Left renal cortex interstitium (tissue), 4 donors: ENCODE data around the gene POLR3E. TPM values are rescaled to one million over a fixed set of nuclear protein-coding genes. Genes with fewer than 3 reads are reported as not detected.
A peak's percentile ranks its signal among the peaks of the same experiment; 100 is the strongest.
"Not testable (repeated sequence)": the region's sequence is repeated elsewhere in the genome, so short reads cannot be mapped to it uniquely, and the experiment has no call there.

Source experiments
- DNase-seq, 4 donors: peaks; one replicate each; pipeline ENCODE4 v3.0.0-alpha.2; 2013; ENCODE audit warnings: low read depth in 4 of 4, low spot score in 2 of 4, missing footprints in 1 of 4
- polyA plus RNA-seq, 4 donors: library from polyadenylated mRNA; unstranded; fragments of 120-200 nt; gene quantifications; one replicate each; pipeline ENCODE4 v1.2.1, GENCODE V29; 2013; ENCODE audit not compliant: insufficient read length in 4 of 4

POLR3E gene
- polyA plus RNA-seq, 4 donors = 41.2 to 70.1 (median 57.0) TPM

GRCh38 chr16:22291020-22291419, 6.2 kb upstream of the POLR3E start:
- no peak for DNase-seq

GRCh38 chr16:22291860-22292318, 5.3 kb upstream of the POLR3E start:
- no peak for DNase-seq

DNA sequence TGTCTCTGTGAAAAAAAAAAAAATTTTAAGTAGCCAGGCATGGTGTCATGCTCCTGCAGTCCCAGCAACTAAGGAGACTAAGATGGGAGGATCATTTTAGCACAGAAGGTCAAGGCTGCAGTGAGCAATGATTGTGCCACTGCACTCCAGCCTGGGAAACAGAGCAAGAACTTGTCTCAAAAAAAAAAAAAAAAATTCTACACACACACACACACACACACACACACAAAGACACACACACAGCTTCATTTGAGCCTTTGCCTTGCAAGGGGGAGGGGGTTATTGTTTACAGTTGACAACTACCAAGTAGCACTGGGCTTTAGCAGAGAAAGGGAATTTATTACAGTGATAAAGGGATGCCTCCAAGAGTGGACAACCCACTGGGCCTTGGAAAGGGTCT, 4.9 kb upstream of the POLR3E start:
- no peak for DNase-seq

DNA sequence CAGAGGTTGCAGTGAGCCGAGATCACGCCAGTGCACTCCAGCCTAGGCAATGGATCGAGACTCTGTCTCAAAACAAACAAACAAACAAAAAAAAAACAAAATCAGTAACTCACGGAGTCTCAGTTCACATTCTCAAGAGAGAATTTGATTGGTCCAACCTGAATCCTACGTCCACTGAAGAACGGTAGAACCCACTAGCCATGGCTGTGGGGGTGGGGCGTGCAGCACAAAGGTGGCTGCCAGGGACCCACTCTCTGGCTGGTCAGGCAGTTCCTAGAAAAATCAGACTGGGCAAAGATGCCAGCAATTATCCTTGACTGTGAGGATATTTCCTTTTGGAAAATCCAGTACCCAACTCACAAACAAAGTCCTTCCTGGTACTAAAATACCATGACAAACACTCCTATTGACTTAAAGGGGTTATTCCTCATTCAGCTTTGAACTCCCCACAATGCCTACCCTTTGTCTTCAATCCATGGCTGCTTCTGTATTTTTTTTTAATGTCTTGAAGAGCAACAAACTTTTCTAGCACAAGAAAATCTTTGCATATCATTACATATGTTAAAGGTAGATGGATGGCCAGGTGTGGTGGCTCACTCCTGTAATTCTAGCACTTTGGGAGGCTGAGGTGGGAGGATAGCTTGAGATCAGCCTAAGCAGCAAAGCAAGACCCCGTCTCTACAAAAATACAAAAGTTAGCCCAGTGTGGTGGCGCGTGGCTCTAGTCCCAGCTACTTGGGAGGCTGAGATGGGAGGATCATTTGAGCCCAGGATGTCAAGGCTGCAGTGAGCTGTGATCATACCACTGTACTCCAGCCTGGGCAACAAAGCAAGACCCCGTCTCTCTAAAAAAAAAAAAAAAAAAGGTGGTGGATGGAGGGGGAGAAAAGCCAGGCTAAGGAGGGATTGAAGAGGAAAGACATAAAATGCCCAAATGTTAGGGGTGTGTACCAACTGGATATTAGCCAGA, 3.8 kb upstream of the POLR3E start:
- no peak for DNase-seq

GRCh38 chr16:22296225-22297113, 740 bp upstream of the POLR3E start:
- peak in 1 of 4 donors; percentile 1 for DNase-seq

- peak; percentile 75 to 84 (median 76) for DNase-seq
Observed at GRCh38 chr16:22297871-22298733, 893 bp downstream of the POLR3E start.

DNA sequence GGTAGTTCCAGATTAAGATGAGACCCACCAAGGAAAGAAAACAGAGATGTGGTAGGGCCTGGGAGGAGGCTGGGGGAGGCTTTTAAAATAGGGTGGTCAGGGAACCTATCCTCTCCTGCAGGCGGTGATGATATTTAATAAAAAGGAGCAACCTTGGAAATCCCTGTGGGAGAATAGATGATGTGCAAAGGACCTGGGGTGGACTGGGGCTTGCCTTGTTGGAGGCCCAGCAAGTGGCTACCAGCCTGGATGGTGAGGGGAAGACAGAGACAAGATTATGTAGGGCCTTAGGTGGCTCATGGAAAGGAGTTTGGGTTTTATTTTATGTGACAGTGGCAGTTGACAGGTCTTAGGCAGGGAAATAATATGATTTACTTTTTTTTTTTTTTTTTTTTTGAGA, 1.8 kb downstream of the POLR3E start:
- DNase-seq = no peak

- no peak for DNase-seq
Observed at GRCh38 chr16:22300427-22301071, 3.3 kb downstream of the POLR3E start.

GRCh38 chr16:22301423-22301822, 4.2 kb downstream of the POLR3E start:
- not testable (repeated sequence) for DNase-seq

- DNase-seq = no peak
Observed at GRCh38 chr16:22302776-22303363, 5.7 kb downstream of the POLR3E start.

DNA sequence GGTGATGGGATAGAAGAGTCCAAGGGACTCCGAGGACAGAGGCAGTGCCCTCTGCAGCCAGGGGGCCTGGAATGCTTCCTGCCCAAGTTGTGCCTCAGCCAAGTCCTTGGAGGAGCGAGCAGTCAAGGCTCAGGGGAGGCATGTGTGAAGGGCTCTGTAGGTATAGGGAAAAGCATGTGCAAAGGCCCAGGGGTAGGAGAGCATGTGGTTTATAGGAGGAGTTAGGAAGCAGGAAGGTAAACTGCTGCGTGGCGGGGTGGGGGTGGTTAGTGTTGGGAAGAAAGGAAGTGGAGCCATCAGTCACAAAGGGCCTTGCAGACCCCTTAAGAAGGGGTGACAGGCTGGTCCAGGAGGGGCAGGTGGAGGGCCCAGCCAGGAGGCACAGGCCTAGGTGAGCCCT, 7.2 kb downstream of the POLR3E start:
- DNase-seq = no peak

DNA sequence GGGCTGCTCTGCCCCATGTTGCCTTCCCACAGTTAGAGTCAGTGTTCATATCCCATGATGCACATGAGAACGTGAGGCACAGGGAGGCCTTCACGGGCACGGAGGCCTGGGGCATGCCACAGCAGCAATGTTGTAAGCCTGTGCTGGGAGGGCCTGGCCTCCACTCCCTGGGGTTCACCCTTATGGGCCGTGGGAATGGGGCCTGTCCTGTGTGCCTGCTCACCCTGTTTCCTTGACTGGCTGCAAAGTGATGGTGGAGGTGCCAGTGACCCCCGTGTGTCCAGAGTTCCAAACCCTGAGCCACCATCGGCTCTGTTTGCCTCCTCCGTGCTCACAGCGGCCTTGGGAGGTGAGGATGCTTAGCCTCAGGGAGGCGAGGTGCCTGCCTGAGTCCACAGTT, 9.6 kb downstream of the POLR3E start:
- no peak for DNase-seq

GRCh38 chr16:22307838-22308237, 10.6 kb downstream of the POLR3E start:
- no peak for DNase-seq

DNA sequence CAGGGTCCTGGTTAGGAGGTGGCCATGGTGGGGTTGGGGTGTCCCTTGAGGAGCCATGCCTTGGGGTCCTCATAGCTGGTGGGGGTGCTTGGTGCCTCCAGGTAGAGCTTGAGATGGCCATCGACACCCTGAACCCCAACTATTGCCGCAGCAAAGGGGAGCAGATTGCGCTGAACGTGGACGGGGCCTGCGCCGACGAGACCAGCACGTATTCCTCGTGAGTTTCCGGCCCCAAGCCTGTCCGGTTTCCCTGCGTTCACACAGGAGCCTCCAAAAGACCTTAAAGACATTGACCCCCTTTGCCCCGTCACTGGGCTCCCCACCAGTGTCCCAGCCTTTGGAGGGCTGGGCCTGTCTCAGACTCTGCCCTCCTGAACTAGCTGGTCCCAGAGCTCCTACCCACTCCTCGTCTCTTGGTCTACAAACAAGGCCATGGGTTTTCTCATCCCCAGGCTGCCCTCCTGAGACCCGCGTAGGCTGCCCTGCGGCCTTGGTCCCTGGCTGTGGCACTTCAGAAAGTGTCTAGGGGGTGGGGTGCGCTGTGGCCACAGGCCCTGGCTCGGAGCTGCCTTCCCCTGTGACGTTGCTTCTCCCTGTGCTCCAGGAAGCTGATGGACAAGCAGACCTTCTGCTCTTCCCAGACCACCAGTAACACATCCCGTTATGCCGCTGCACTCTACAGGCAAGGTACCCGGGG, 11.8 kb downstream of the POLR3E start:
- no peak for DNase-seq

DNA sequence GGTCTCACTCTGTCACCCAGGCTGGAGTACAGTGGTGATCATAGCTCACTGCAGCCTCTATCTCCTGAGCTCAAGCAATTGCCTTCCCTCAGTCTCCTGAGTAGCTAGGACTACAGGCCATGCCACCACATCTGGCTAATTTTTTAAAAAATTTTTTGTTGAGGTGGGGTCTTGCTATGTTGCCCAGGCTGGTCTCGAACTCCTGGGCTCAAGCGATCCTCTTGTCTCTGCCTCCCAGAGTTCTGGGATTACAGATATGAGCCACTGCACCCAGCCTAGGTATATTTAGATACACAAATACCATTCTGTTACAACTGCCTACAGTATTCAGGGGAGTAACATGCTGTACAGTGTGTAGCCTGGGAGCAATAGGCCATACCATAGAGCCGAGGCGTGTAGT, 14.3 kb downstream of the POLR3E start:
- no peak for DNase-seq

GRCh38 chr16:22312897-22313781, 15.9 kb downstream of the POLR3E start:
- DNase-seq = no peak

DNA sequence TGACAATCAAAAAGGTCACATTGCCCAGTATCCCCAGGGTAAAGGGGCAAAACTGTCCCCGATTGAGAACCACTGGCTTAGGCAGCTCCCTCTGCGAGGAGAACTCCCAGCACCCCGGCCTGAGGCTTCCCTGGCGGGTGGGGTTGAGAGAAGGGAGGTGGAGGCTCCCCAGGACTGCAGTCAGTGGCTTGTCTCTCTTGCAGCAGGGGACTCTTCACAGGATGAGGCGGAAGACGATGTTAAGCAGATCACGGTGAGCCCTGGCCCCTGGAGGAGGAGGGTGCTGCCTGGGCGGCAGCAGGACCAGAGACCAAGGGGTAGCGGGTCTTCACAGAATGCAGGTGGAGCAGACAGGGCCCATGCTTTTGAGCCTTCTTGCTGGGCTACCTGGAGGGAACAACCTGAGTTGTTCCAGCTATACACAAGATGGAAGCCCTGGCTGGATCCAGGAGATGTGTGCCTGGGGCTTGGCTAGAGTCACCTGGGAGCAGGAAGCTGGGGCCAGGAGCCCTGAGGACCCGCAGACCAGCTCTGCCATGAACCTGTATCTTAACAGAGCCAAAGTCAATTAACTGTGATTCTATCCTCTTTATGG, 16.8 kb downstream of the POLR3E start:
- DNase-seq = no peak
